ENCODE results near the gene ABHD16B. TPM values are rescaled to one million over a fixed set of nuclear protein-coding genes. Genes with fewer than 3 reads are reported as not detected.

Gene ABHD16B
- total and polyA plus RNA-seq, 10 of the 15 experiments (the other 5 are each of a cell fraction or from before 2014, with no cell fraction given) = 0.13 TPM; not detected in 9

DNA sequence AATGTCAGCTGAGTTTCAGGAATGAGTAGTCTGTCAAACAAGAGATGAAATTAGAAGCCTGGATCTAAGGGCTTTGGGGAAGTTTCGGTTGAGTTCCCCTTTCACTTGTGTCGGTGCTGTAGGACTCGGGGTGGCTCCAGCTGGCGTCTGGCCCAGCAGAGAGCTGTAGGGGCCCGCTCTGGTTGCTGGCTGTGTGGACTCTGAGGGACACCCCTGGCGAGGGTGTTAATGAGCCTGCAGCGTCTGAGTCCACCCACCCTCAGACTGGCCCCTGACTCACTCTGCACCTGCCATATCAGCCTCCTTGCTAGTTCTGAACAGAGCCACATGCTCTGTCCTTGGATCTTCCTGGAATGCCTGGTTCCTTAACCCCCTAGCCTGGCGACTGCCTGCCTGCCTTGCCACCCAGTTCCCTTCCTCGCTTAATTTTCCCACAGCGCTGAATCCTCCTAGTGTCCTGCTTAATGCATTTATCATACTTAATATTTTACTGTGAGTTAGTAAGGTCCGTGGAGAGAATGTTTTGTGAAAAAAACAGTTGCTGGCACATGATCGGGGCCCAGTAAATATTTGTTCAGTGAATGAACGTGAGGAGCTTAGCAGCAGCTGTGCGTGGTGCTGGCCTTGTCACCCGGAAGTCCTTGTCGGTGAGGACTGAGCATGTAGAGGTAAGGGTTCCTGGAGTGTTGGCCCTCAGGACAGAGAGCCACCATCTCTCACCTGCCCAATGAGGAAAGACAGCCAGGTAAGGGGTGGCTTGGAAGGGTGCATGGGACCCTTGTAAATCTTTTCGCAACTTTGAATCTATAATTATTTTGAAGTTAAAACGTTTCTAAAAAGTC is 35.2 kb downstream of the ABHD16B start (continued):
- TF ChIP-seq DPF2 (IDR thresholded peaks at IDR 0.05) = peak; percentile 28; the same call in 1 of the 2 replicates
- no peak for TF ChIP-seq ZNF207 (IDR thresholded peaks at IDR 0.05; ENCODE audit: borderline replicate concordance)
- TF ChIP-seq NR2C1 (IDR thresholded peaks at IDR 0.05) = peak; percentile 59; the same call in 1 of the 2 replicates
- TF ChIP-seq ZBTB40 (IDR thresholded peaks at IDR 0.05; ENCODE audit: borderline replicate concordance) = no peak
- TF ChIP-seq, protein P1, sequence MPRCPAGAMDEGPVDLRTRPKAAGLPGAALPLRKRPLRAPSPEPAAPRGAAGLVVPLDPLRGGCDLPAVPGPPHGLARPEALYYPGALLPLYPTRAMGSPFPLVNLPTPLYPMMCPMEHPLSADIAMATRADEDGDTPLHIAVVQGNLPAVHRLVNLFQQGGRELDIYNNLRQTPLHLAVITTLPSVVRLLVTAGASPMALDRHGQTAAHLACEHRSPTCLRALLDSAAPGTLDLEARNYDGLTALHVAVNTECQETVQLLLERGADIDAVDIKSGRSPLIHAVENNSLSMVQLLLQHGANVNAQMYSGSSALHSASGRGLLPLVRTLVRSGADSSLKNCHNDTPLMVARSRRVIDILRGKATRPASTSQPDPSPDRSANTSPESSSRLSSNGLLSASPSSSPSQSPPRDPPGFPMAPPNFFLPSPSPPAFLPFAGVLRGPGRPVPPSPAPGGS (IDR thresholded peaks at IDR 0.05; ENCODE audit: borderline replicate concordance, insufficient read depth, low read depth, low read length, poor library complexity, severe bottlenecking) = no peak
- TF ChIP-seq PAX8 (IDR thresholded peaks at IDR 0.05) = no peak
- no peak for TF ChIP-seq KDM1A (IDR thresholded peaks at IDR 0.05; ENCODE audit: borderline replicate concordance)
- TF ChIP-seq MEF2A (IDR thresholded peaks at IDR 0.05; ENCODE audit: insufficient read depth, low read depth, low read length) = 0 out of 2 replicates have a peak, but pooled peaks have one; percentile 15
- TF ChIP-seq CBX3 (IDR thresholded peaks at IDR 0.05; ENCODE audit: borderline replicate concordance, low read depth) = no peak
- peak; percentile 65 for TF ChIP-seq TCF12 (IDR thresholded peaks at IDR 0.05; ENCODE audit: low read depth, low read length)
- no peak for TF ChIP-seq MYC (IDR thresholded peaks at IDR 0.05; ENCODE audit: insufficient read depth, insufficient read length, insufficient replicate concordance, low read length, severe bottlenecking)
- TF ChIP-seq NBN (IDR thresholded peaks at IDR 0.05) = no peak
- no peak for TF ChIP-seq JUNB (IDR thresholded peaks at IDR 0.05)
- no peak for TF ChIP-seq ASH2L (IDR thresholded peaks at IDR 0.05; ENCODE audit: borderline replicate concordance, low read depth)
- no peak for TF ChIP-seq CBFB (IDR thresholded peaks at IDR 0.05; ENCODE audit: low read depth)
- TF ChIP-seq BACH1 (IDR thresholded peaks at IDR 0.05; ENCODE audit: borderline replicate concordance) = no peak
- no peak for TF ChIP-seq NR2C2 (IDR thresholded peaks at IDR 0.05; ENCODE audit: borderline replicate concordance, control insufficient read depth, insufficient read length, low read depth)
- TF ChIP-seq HDAC2 (IDR thresholded peaks at IDR 0.05) = no peak
- TF ChIP-seq IRF3 (IDR thresholded peaks at IDR 0.05) = no peak
- TF ChIP-seq SMAD1 (IDR thresholded peaks at IDR 0.05; ENCODE audit: low read depth, partially characterized antibody) = peak; percentile 25
- no peak for TF ChIP-seq SMAD5 (IDR thresholded peaks at IDR 0.05; ENCODE audit: low read depth)
- TF ChIP-seq SP1 (IDR thresholded peaks at IDR 0.05; ENCODE audit: low read depth, low read length) = no peak
